RKO (cell line): ENCODE results near the gene NOL9.
A peak's percentile ranks its signal among the peaks of the same experiment; 100 is the strongest.

Experiments used
- DNase-seq: peaks from one replicate; pipeline ENCODE4 v3.0.0-alpha.2; 2016; ENCODE audit warnings: low spot score

The NOL9 gene

GRCh38 chr1:6519935-6520671 lies 34.2 kb downstream of the NOL9 start:
- DNase-seq, result no peak

GRCh38 chr1:6519491-6519934 lies 34.8 kb downstream of the NOL9 start:
- DNase-seq, result no peak

GRCh38 chr1:6517435-6517851 lies 36.9 kb downstream of the NOL9 start:
- DNase-seq, result no peak

- DNase-seq, result peak; percentile 56
Observed at GRCh38 chr1:6515771-6516170, 38.5 kb downstream of the NOL9 start.

GRCh38 chr1:6513320-6513801 lies 41.0 kb downstream of the NOL9 start:
- no peak for DNase-seq

- DNase-seq, result no peak
Observed at GRCh38 chr1:6512908-6513280, 41.4 kb downstream of the NOL9 start.

- DNase-seq, result no peak
Observed at GRCh38 chr1:6512245-6512907, 41.9 kb downstream of the NOL9 start.

GRCh38 chr1:6511561-6512244 lies 42.6 kb downstream of the NOL9 start:
- DNase-seq, result no peak

- no peak for DNase-seq
Observed at GRCh38 chr1:6511056-6511455, 43.3 kb downstream of the NOL9 start.

- no peak for DNase-seq
Observed at GRCh38 chr1:6510493-6510892, 43.8 kb downstream of the NOL9 start.

GRCh38 chr1:6509919-6510291 lies 44.4 kb downstream of the NOL9 start:
- DNase-seq, result no peak

GRCh38 chr1:6509220-6509918 lies 44.9 kb downstream of the NOL9 start:
- DNase-seq, result no peak

- DNase-seq, result no peak
Observed at GRCh38 chr1:6508816-6509189, 45.5 kb downstream of the NOL9 start.

- no peak for DNase-seq
Observed at GRCh38 chr1:6508154-6508815, 46.0 kb downstream of the NOL9 start.

GRCh38 chr1:6507461-6507911 lies 46.8 kb downstream of the NOL9 start:
- DNase-seq, result no peak

GRCh38 chr1:6507037-6507428 lies 47.3 kb downstream of the NOL9 start:
- DNase-seq, result no peak

- DNase-seq, result no peak
Observed at GRCh38 chr1:6506210-6507036, 47.9 kb downstream of the NOL9 start.

- no peak for DNase-seq
Observed at GRCh38 chr1:6505367-6506209, 48.7 kb downstream of the NOL9 start.

- no peak for DNase-seq
Observed at GRCh38 chr1:6504887-6505286, 49.4 kb downstream of the NOL9 start.
